Stimulated activated CD4-positive, alpha-beta T cell treated with anti-CD3 and anti-CD28 coated beads, TNF-alpha, amount 100 ng/mL, for 4 hours (primary cell): ENCODE measurements around the gene CLDN20.
"Not testable (repeated sequence)": the region's sequence is repeated elsewhere in the genome, so short reads cannot be mapped to it uniquely, and the experiment has no call there.

Experiments used
- DNase-seq, 3 experiments: peaks; one replicate each; pipeline ENCODE4 v3.0.0-alpha.2; 2020; ENCODE audit warnings: low read depth in 3 of 3

Gene CLDN20

GRCh38 chr6:155311583-155311982 lies 47.8 kb downstream of the CLDN20 start:
- no peak for DNase-seq

- DNase-seq = not testable (repeated sequence)
These were observed 49.1 kb downstream of the CLDN20 start for GRCh38 chr6:155312950-155313349.

- peak in 1 of 3 experiments; percentile 23 for DNase-seq
These were observed 49.8 kb downstream of the CLDN20 start for GRCh38 chr6:155313602-155314091.

- peak; percentile 95 to 97 (median 97) for DNase-seq
These were observed 50.4 kb downstream of the CLDN20 start, which contains the start of gene TFB1M for GRCh38 chr6:155314092-155314772. TSS of gene TFB1M (minus strand) at chr6:155314484. CDS start at chr6:155314428, 56 bp downstream.

- DNase-seq = peak in 1 of 3 experiments; percentile 26
These were observed 51.1 kb downstream of the CLDN20 start for GRCh38 chr6:155314773-155315515.

GRCh38 chr6:155315516-155315871 lies 51.7 kb downstream of the CLDN20 start:
- DNase-seq = no peak

GRCh38 chr6:155316419-155316818 lies 52.6 kb downstream of the CLDN20 start:
- DNase-seq = no peak

GRCh38 chr6:155317186-155317585 lies 53.4 kb downstream of the CLDN20 start:
- DNase-seq = no peak

- no peak for DNase-seq
These were observed 56.1 kb downstream of the CLDN20 start for GRCh38 chr6:155319902-155320301.

GRCh38 chr6:155324172-155324571 lies 60.4 kb downstream of the CLDN20 start:
- DNase-seq = no peak

GRCh38 chr6:155324993-155325392 lies 61.2 kb downstream of the CLDN20 start:
- DNase-seq = no peak

GRCh38 chr6:155325700-155326516 lies 62.1 kb downstream of the CLDN20 start:
- DNase-seq = no peak
